Osteocyte (in vitro differentiated cells): Measurements from ENCODE around the gene SLC6A19. TPM values are rescaled to one million over a fixed set of nuclear protein-coding genes. Genes with fewer than 3 reads are reported as not detected.

ENCODE experiments used
- DNase-seq: peaks from one replicate; pipeline ENCODE4 v3.0.0; 2021; ENCODE audit warnings: mixed read lengths; ENCODE audit not compliant: unreplicated experiment; ENCODE audit errors: extremely low spot score
- H3K27ac Mint-ChIP-seq: one replicate; pipeline ENCODE4 v1.8.0; 2021; ENCODE audit warnings: mild to moderate bottlenecking, mixed read lengths; ENCODE audit not compliant: unreplicated experiment
- H3K27me3 Mint-ChIP-seq: one replicate; pipeline ENCODE4 v1.8.0; 2021; ENCODE audit warnings: mixed read lengths; ENCODE audit not compliant: unreplicated experiment
- H3K36me3 Mint-ChIP-seq: one replicate; pipeline ENCODE4 v1.8.0; 2021; ENCODE audit warnings: mixed read lengths; ENCODE audit not compliant: unreplicated experiment
- H3K4me1 Mint-ChIP-seq: one replicate; pipeline ENCODE4 v1.8.0; 2021; ENCODE audit warnings: mixed read lengths; ENCODE audit not compliant: unreplicated experiment
- H3K4me3 Mint-ChIP-seq: one replicate; pipeline ENCODE4 v1.8.0; 2021; ENCODE audit warnings: mild to moderate bottlenecking, moderate library complexity, mixed read lengths; ENCODE audit not compliant: unreplicated experiment
- H3K9me3 Mint-ChIP-seq: one replicate; pipeline ENCODE4 v1.8.0; 2021; ENCODE audit warnings: mixed read lengths; ENCODE audit not compliant: unreplicated experiment
- total RNA-seq: library from RNA; stranded (reverse); gene quantifications from 2 replicates; pipeline ENCODE4 v1.2.1, GENCODE V29; 2021
- TF ChIP-seq, protein P1 (sequence below): fragments of 200-600 bp; sonication (generic); IDR thresholded peaks from 2 replicates; pipeline ENCODE4 v1.5.0; 2021; ENCODE audit warnings: antibody characterized with exemption, mild to moderate bottlenecking, moderate library complexity

The SLC6A19 gene
- total RNA-seq, 1 donor from 2014 or later: not detected

GRCh38 chr5:1163366-1163765, 38.0 kb upstream of the SLC6A19 start:
- H3K27me3 Mint-ChIP-seq: peaks cover 32% of the 10 kb centered on the region

DNA sequence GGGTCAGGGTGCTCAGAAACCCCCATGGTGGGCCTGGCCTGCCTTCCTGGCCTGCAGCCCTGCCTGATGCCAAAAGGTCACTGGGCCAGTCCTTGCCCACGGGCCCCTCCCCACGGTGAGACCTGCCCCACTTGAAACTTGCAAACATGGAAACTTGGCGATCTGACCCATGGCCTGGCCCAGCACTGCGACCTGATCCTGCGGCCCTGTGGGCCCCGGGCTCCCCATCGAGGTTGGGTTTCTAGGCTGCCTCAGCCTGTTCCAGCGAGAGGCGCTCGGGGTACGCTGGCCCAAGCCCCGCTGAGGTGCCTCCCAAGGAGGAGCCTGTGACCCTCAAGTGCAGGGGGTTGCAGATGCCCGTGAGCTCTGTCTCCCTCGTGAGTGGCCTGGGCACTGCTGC, 37.5 kb upstream of the SLC6A19 start:
- Mint-ChIP-seq H3K9me3 (no peaks in the 10 kb centered on the region), H3K27ac (no peak overlapping the region), H3K4me1 (peaks cover 3% of the 10 kb centered on the region)

More at GRCh38 chr5:1163366-1163765, 38.0 kb upstream of the SLC6A19 start:
- Mint-ChIP-seq H3K4me3 (no peak overlapping the region), H3K36me3 (no peaks in the 10 kb centered on the region), H3K27ac (no peak overlapping the region), H3K4me1 (peaks cover 3% of the 10 kb centered on the region), H3K9me3 (no peaks in the 10 kb centered on the region)
- TF ChIP-seq, protein P1, sequence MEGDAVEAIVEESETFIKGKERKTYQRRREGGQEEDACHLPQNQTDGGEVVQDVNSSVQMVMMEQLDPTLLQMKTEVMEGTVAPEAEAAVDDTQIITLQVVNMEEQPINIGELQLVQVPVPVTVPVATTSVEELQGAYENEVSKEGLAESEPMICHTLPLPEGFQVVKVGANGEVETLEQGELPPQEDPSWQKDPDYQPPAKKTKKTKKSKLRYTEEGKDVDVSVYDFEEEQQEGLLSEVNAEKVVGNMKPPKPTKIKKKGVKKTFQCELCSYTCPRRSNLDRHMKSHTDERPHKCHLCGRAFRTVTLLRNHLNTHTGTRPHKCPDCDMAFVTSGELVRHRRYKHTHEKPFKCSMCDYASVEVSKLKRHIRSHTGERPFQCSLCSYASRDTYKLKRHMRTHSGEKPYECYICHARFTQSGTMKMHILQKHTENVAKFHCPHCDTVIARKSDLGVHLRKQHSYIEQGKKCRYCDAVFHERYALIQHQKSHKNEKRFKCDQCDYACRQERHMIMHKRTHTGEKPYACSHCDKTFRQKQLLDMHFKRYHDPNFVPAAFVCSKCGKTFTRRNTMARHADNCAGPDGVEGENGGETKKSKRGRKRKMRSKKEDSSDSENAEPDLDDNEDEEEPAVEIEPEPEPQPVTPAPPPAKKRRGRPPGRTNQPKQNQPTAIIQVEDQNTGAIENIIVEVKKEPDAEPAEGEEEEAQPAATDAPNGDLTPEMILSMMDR: no peak
- no peak for DNase-seq

GRCh38 chr5:1164696-1165630, 36.4 kb upstream of the SLC6A19 start:
- Mint-ChIP-seq H3K9me3 (no peaks in the 10 kb centered on the region), H3K4me3 (no peak overlapping the region), H3K27ac (no peak overlapping the region), H3K4me1 (peaks cover 3% of the 10 kb centered on the region), H3K27me3 (peaks cover 17% of the 10 kb centered on the region), H3K36me3 (no peaks in the 10 kb centered on the region)
- TF ChIP-seq, protein P1: no peak
- no peak for DNase-seq

More for the DNA sequence above, 37.5 kb upstream of the SLC6A19 start:
- DNase-seq: no peak
- no peaks in the 10 kb centered on the region for H3K36me3 Mint-ChIP-seq
- peaks cover 27% of the 10 kb centered on the region for H3K27me3 Mint-ChIP-seq
- H3K4me3 Mint-ChIP-seq: no peak overlapping the region
- TF ChIP-seq, protein P1: no peak

DNA sequence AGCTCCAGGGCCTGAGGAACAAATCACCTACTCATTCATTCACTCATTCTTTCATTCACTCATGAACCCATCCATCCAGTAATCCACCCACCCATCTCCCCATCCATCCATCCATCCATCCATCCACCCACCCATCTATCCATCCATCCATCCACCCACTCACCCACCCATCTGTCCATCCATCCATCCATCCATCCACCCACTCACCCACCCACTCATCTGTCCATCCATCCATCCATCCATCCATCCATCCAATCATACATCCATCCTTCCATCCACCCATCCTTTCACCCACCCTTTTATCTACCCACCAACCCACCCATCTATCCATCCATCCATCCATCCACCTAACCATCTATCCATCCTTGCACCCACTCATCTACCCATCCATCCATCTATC, 35.5 kb upstream of the SLC6A19 start:
- no peaks in the 10 kb centered on the region for H3K9me3 Mint-ChIP-seq
- H3K27me3 Mint-ChIP-seq: peaks cover 11% of the 10 kb centered on the region
- no peak overlapping the region for H3K4me3 Mint-ChIP-seq
- H3K36me3 Mint-ChIP-seq: no peaks in the 10 kb centered on the region
- H3K27ac Mint-ChIP-seq: no peak overlapping the region
- H3K4me1 Mint-ChIP-seq: peaks cover 3% of the 10 kb centered on the region
- TF ChIP-seq, protein P1: no peak
- no peak for DNase-seq

DNA sequence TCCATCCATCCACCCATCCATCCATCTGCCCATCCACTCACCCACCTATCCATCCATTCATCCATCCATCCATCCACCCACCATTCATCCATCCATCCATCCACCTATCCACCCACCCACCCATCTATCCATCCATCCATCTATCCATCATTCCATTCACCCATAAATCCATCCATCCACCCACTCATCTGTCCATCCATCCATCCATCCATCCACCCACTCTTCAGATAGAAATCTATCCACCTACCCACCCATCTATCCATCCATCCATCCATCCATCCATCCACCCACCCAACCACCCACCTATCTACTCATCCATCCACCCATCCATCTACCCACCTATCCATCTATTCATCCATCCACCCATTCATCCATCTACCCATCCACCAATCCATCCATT, 35.0 kb upstream of the SLC6A19 start:
- no peaks in the 10 kb centered on the region for H3K36me3 Mint-ChIP-seq
- no peak overlapping the region for H3K4me3 Mint-ChIP-seq
- peaks cover 3% of the 10 kb centered on the region for H3K4me1 Mint-ChIP-seq
- DNase-seq: no peak
- H3K27me3 Mint-ChIP-seq: peaks cover 12% of the 10 kb centered on the region
- TF ChIP-seq, protein P1: no peak
- no peak overlapping the region for H3K27ac Mint-ChIP-seq
- H3K9me3 Mint-ChIP-seq: no peaks in the 10 kb centered on the region
